CD4-positive, alpha-beta T cell treated with Interleukin-6 for 4 hours (primary cell): ENCODE measurements around the gene MLLT3.
A peak's percentile ranks its signal among the peaks of the same experiment; 100 is the strongest.

Source experiments
- DNase-seq: peaks from one replicate; pipeline ENCODE4 v3.0.0-alpha.2; 2020; ENCODE audit warnings: mixed read lengths

The MLLT3 gene

GRCh38 chr9:20624201-20625002 is 2.1 kb upstream of the MLLT3 start:
- peak; percentile 68 for DNase-seq

GRCh38 chr9:20623748-20624124 is 1.4 kb upstream of the MLLT3 start:
- DNase-seq = no peak

DNA sequence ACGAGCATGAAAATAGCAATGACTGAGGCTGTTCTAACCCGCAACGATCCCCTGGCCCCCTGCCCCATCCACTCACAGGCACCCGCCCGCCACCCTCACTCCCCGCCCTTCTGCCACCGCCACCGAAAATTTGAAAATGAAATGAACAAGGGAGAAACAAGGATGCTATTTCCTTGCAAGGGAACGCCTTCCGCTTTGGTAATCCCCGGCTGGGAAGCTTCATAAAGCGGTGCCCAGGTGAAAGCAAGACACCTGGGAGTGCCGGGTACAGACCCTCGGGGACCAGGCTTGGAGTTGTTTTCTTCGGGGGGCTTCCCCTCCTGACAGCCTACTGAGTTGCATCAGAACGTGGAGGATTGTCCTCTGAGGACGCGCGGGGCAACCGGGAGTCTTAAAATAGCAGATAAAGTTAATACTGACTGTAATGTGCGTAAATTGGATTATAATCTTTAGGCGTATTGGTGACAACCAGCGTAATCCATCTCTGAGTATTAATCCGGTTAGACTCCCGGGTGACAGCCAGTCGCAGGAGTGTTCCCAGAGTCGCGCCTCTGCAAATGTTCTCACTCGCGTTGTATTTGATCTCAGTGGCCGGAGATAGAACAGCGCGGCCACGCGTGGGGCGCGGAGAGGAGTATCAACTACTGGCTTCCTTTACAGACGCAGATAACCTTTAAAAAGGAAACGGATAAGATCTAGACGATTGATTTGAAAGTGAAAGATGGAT is 885 bp upstream of the MLLT3 start:
- DNase-seq = peak; percentile 78

- peak; percentile 89 for DNase-seq
Observed at GRCh38 chr9:20621471-20622329, 599 bp downstream of the MLLT3 start.

DNA sequence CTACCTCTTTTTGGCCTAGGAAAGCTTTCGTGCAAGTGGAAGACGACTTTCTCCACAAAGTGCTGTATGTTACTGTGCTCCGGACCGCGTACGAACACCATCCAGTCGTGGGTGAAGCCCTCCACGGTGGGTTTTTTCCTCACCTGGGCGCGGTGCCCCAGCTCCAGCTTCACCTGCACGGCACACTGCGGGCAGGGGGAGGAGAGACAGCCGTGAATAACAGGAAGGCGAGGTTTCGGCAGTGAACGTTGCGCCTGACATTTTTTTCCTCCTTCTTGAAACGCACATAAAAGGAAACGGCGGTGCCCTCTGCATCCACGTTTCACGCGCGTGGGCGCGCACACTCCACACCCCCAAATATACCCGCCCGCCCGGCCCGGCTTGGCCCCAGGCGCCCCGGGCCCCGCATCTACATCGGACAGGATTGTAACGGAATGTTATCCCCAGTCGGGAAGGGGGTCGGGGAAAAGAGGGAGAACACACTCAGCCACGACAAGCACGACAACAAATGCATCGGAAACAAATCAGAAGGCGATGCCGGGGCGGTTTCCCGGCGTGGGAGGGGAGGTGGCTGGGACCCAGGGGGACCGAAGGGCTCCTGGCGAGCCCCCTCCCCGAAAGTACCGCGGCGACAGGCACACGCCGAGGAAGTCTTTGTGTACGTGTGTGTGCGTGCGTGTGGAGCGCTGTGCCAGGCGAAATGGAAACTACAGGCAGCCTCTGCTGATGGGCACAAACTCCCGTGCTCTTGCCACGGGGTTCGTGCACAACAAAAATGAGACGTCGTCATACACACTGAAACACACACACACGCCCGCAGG is 1.4 kb downstream of the MLLT3 start:
- peak; percentile 77 for DNase-seq

GRCh38 chr9:20619487-20620200 is 2.7 kb downstream of the MLLT3 start:
- DNase-seq = peak; percentile 37

DNA sequence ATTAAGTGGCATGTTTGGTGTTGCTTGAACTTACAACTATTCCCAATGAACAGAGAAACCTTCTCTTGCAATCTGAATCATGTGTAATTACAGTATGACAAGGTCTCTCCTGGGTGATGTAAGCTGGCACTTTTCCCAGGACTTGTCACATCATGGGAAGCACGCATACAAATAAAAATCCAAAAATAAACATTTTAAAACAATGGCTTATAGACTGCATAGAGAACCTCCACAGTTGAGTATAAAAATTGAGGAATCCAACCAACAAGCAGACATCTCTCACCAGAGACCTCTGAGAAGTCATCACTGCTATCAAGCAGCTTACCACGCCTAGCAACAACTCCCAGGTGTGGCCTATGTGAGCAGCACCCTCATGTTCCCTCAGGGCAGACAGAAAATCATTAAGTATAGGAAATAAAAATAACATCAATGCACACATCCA is 3.9 kb downstream of the MLLT3 start:
- DNase-seq = peak; percentile 21

GRCh38 chr9:20616808-20617207 is 5.5 kb downstream of the MLLT3 start:
- no peak for DNase-seq

GRCh38 chr9:20614602-20615216 is 7.6 kb downstream of the MLLT3 start:
- DNase-seq = no peak

DNA sequence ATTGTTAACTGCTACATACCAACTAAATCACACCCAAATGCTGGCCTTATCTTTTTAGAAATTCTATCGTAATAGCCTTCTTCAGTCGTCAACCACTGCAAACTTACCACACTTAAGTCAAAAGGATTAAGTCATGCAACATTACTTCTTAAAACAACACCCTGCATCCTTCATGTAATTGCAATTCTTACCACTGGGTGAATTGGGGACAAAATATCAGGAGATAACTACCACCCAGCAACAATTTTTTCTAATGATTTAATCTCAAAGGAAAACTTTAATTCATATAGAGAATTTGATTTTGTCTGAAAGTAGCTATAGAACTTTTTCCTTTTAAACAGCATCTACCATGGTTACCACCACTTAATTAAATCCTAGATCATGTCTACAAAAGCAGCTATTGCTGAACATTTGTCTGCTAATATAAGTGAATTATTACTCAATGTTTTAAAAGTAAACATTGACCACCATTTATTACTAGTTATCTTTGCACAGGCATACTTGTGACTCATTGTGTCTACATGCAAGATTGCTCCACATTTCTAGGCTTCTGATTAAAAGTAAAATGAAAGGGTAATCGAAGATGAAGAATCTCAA is 10.5 kb downstream of the MLLT3 start:
- no peak for DNase-seq

DNA sequence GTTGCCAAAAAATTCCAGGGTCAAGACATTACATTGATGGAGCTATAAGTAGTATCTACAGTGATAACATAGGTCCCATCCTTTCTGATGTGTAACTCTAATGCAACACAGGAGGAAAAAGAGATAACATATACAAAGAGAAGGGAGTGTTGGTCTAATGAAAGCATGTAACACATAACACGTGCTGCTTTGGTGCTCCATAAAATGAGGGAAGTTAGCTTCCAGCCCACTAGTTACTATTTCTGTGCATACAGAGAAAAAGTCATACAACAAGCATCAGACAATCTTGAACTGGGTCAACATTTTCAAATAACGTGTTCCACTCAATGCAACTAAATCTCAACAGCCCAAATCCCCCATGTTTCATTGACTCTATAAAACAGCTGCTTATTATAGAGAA is 11.7 kb downstream of the MLLT3 start:
- no peak for DNase-seq

- no peak for DNase-seq
Observed at GRCh38 chr9:20608582-20608981, 13.7 kb downstream of the MLLT3 start.

DNA sequence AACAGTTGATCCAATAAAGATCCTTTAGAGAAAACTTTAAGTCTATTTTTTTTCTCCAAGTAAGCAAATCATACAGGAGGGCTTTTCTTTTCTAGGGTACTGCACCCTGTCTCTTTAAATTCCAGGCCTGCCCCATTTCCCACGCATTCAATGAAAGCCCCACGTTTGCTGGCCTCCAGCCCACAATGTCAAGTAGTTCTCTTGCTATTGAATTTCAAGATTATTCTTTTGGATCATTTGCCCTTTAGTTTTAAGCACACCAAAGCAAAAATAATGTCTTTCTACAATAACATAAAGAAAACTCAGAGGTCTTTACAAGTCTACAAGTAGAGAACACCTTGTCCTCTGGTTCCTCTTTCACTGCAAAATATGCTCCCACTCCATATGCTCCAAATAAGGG is 15.6 kb downstream of the MLLT3 start:
- DNase-seq = no peak

DNA sequence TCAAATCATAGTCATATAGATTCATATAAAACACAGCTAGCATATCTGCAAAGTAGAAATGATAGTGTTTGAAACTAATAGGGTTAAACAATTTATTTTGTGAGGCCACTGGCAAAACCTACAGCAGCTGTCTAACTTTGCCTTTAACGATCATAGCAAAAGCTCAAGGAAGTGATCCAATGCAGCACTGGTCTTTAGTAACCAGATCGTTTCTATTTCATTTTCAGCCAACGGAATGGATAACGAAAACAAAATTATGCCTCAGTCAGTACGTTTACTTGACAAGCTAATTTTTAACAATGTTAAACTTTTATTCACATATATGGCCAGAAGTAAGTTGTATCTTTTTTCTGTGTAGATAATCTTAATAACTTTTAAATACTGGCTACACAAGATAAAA is 17.7 kb downstream of the MLLT3 start:
- DNase-seq = no peak

GRCh38 chr9:20603524-20604268 is 18.6 kb downstream of the MLLT3 start:
- no peak for DNase-seq

- no peak for DNase-seq
Observed at GRCh38 chr9:20601292-20601691, 21.0 kb downstream of the MLLT3 start.

GRCh38 chr9:20599195-20599594 is 23.1 kb downstream of the MLLT3 start:
- DNase-seq = no peak

DNA sequence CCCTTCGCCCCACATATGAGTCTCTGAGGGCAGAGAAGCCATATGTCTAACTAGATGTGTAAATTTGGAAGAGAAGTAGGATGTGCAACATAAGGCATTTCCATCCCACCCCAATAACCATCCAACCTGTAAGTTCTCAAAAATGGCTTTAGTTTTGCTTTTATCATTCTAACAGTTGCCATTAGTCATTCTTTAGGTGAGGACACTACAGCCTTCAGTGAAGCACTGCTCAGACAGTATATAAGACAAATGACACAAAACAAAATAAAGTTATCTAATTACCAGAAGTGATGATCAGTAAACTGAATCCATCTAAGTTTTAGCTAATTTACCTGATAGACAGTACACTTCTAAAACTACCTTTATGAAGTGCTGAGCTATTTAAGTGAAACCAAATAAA is 23.9 kb downstream of the MLLT3 start:
- no peak for DNase-seq

- DNase-seq = no peak
Observed at GRCh38 chr9:20597862-20598261, 24.4 kb downstream of the MLLT3 start.

GRCh38 chr9:20594608-20595007 is 27.7 kb downstream of the MLLT3 start:
- DNase-seq = no peak
